Measurements from ENCODE around the gene TLX2. TPM values are rescaled to one million over a fixed set of nuclear protein-coding genes. Genes with fewer than 3 reads are reported as not detected.

Gene TLX2
- total and polyA plus RNA-seq, 2 donors (not counting 3 experiments of a cell fraction or from before 2014, with no cell fraction given) = not detected

DNA sequence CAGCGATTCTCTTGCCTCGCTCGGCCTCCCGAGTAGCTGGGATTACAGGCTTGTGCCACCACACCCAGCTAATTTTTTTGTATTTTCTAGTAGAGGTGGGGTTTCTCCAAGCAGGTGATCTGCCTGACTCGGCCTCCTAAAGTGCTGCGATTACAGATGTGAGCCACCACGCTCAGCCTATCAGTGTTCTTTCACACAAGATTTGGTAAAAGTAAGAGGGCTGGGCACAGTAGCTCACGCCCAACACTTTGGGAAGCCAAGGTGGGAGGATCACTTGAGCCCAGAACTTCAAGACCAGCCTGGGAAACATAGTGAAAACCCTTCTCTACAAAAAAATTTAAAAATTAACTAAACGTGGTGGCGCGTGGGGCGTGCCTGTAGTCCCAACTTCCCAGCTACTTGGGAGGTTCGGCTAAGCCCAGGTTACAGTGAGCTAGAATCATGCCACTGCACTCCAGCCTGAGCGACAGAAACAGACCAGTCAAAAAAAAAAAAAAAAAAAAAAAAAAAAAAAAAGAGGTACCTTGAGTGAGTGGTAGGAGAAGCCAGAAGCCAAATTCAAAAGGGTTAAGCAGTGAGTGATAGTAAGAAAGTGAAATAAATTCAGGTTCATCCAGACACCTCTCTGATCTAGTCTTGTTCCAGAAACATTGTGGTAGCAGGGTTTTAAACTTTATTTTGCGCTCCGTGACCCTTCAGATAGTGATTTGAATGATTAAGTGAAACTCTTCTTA is 42.8 kb upstream of the TLX2 start:
- Histone ChIP-seq H3K27me3 (ENCODE audit: control insufficient read depth in 2 of 2, insufficient read depth in 2 of 2, low read length in 2 of 2) (no peaks in the 10 kb centered on the region), H4K20me1 (replicated peaks; ENCODE audit: control insufficient read depth, extremely low read depth, insufficient read depth, low read length) (no peaks in the 10 kb centered on the region), H2AFZ (ENCODE audit: low read depth, low read length) (peak overlapping the region; percentile 71), H3K4me2 (ENCODE audit: insufficient read depth, low read length) (peak overlapping the region; percentile 89), H3K9me3 (replicated peaks; ENCODE audit: control insufficient read depth, insufficient read depth, low read length) (no peaks in the 10 kb centered on the region), H3K9ac (replicated peaks; ENCODE audit: extremely low read depth, insufficient read depth, low read length) (peak overlapping the region; percentile 46), H3K27ac (ENCODE audit: insufficient read depth, low read depth, low read length) (peak overlapping the region; percentile 10), H3K9me1 (replicated peaks; ENCODE audit: control insufficient read depth, extremely low read depth, insufficient read depth, low read length) (no peaks in the 10 kb centered on the region), H3K4me1 (ENCODE audit: control insufficient read depth, extremely low read depth, insufficient read depth, low read length) (peaks cover 13% of the 10 kb centered on the region), H3K36me3 (ENCODE audit: control insufficient read depth in 2 of 2, extremely low read depth in 1 of 2, insufficient read depth in 2 of 2, low read length in 2 of 2) (peaks cover 0 to 7% of the 10 kb centered on the region in 2 experiments), H3K4me3 (replicated peaks in 1 of 3; ENCODE audit: insufficient read depth in 1 of 3, low read depth in 1 of 3, low read length in 3 of 3) (peak overlapping the region; percentile 43 to 84 (median 75)), H3K79me2 (ENCODE audit: control insufficient read depth, insufficient read depth, low read length) (no peaks in the 10 kb centered on the region)
- no peak for TF ChIP-seq JUN (IDR thresholded peaks at IDR 0.05; ENCODE audit: borderline replicate concordance, insufficient read depth, insufficient read length, low read depth)
- TF ChIP-seq POLR2A (IDR thresholded peaks at IDR 0.05; ENCODE audit: low read depth, low read length) = no peak
- no peak for TF ChIP-seq MYC (IDR thresholded peaks at IDR 0.05; ENCODE audit: low read depth, low read length)
- no peak for TF ChIP-seq GATA2 (IDR thresholded peaks at IDR 0.05; ENCODE audit: insufficient read depth, insufficient read length, low read depth, low read length)
- TF ChIP-seq EZH2 (IDR thresholded peaks at IDR 0.05; ENCODE audit: borderline replicate concordance, low read depth, low read length, severe bottlenecking) = no peak
- TF ChIP-seq, protein P1, sequence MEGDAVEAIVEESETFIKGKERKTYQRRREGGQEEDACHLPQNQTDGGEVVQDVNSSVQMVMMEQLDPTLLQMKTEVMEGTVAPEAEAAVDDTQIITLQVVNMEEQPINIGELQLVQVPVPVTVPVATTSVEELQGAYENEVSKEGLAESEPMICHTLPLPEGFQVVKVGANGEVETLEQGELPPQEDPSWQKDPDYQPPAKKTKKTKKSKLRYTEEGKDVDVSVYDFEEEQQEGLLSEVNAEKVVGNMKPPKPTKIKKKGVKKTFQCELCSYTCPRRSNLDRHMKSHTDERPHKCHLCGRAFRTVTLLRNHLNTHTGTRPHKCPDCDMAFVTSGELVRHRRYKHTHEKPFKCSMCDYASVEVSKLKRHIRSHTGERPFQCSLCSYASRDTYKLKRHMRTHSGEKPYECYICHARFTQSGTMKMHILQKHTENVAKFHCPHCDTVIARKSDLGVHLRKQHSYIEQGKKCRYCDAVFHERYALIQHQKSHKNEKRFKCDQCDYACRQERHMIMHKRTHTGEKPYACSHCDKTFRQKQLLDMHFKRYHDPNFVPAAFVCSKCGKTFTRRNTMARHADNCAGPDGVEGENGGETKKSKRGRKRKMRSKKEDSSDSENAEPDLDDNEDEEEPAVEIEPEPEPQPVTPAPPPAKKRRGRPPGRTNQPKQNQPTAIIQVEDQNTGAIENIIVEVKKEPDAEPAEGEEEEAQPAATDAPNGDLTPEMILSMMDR (IDR thresholded peaks at IDR 0.05; ENCODE audit: extremely low read depth in 1 of 2, insufficient read depth in 1 of 2, low read depth in 1 of 2, low read length in 2 of 2) = no peak
- TF ChIP-seq POLR2AphosphoS5 (IDR thresholded peaks at IDR 0.05; ENCODE audit: insufficient read depth, low read depth, low read length) = no peak
- TF ChIP-seq, protein P2, sequence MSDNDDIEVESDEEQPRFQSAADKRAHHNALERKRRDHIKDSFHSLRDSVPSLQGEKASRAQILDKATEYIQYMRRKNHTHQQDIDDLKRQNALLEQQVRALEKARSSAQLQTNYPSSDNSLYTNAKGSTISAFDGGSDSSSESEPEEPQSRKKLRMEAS (IDR thresholded peaks at IDR 0.05; ENCODE audit: insufficient read depth, insufficient read length) = no peak
- TF ChIP-seq FOS (IDR thresholded peaks at IDR 0.05; ENCODE audit: borderline replicate concordance, insufficient read depth, low read length) = no peak
- no peak for DNase-seq (ENCODE audit: low read depth, low spot score)
- intact Hi-C loops (cut with micrococcal nuclease) = loop anchor here (1.0 kb wide), 1 partner anchor 11 kb away; the partner anchor contains the start of gene CCDC142
- ChIA-PET POLR2A (interaction anchor here (0.6 kb wide), 1 partner anchor 39 kb away, joined by 3 read pairs; no protein-coding TSS in a partner anchor), CTCF (interaction anchor here (1.2 to 2.1 kb wide), 2 partner anchors 11 to 61 kb away, joined by 5 to 12 read pairs; partner anchors contain the start of genes CCDC142 and TTC31)
- no peak for FAIRE-seq
- BruUV-seq (replicated peaks) = no TSS peak
- dilution Hi-C loops (cut with MboI; ENCODE audit: extremely low pct_ligation_motif_present, low sequenced_read_pairs) = no loop called here
